Endothelial cell (in vitro differentiated cells): ENCODE data around the gene AMER1. TPM values are rescaled to one million over a fixed set of nuclear protein-coding genes. Genes with fewer than 3 reads are reported as not detected.

Source experiments
- DNase-seq: peaks from one replicate; pipeline ENCODE4 v3.0.0; 2021; ENCODE audit warnings: low spot score
- H3K27ac Mint-ChIP-seq: one replicate; pipeline ENCODE4 v1.8.0; 2021; ENCODE audit warnings: mixed read lengths, inconsistent platforms; ENCODE audit not compliant: unreplicated experiment
- H3K27me3 Mint-ChIP-seq: one replicate; pipeline ENCODE4 v1.8.0; 2021; ENCODE audit warnings: mild to moderate bottlenecking, moderate library complexity, mixed read lengths, inconsistent platforms; ENCODE audit not compliant: unreplicated experiment
- H3K36me3 Mint-ChIP-seq: one replicate; pipeline ENCODE4 v1.8.0; 2021; ENCODE audit warnings: mild to moderate bottlenecking, low read depth, mixed read lengths, inconsistent platforms; ENCODE audit not compliant: unreplicated experiment
- H3K4me1 Mint-ChIP-seq: one replicate; pipeline ENCODE4 v1.8.0; 2021; ENCODE audit warnings: mild to moderate bottlenecking, mixed read lengths, inconsistent platforms; ENCODE audit not compliant: unreplicated experiment
- H3K4me3 Mint-ChIP-seq: one replicate; pipeline ENCODE4 v1.8.0; 2021; ENCODE audit warnings: mild to moderate bottlenecking, mixed read lengths, inconsistent platforms; ENCODE audit not compliant: unreplicated experiment
- H3K9me3 Mint-ChIP-seq: one replicate; pipeline ENCODE4 v1.8.0; 2021; ENCODE audit warnings: mixed read lengths, inconsistent platforms; ENCODE audit not compliant: unreplicated experiment
- CTCF ChIP-seq: fragments of 200-600 bp; sonication (generic); IDR thresholded peaks from one replicate; pipeline ENCODE4 v1.5.0; 2021; ENCODE audit warnings: antibody characterized with exemption; ENCODE audit not compliant: unreplicated experiment
- total RNA-seq: library from RNA; stranded (reverse); fragmentation: NEBNext Ultra II Directional; extraction: Animal tissue kit (Norgen Biotek cat#: 25700); gene quantifications from one replicate; pipeline ENCODE4 v1.2.1, GENCODE V29; 2021; ENCODE audit not compliant: unreplicated experiment

Gene AMER1
- total RNA-seq, 1 donor from 2014 or later = 3.3 TPM

GRCh38 chrX:64192040-64192439 lies 13.5 kb downstream of the AMER1 start:
- no peak overlapping the region for H3K27ac Mint-ChIP-seq
- TF ChIP-seq CTCF = no peak
- H3K9me3 Mint-ChIP-seq = no peaks in the 10 kb centered on the region
- no peak for DNase-seq
- H3K36me3 Mint-ChIP-seq = peaks cover 8% of the 10 kb centered on the region
- H3K4me1 Mint-ChIP-seq = no peaks in the 10 kb centered on the region
- no peak overlapping the region for H3K4me3 Mint-ChIP-seq
- peaks cover 7% of the 10 kb centered on the region for H3K27me3 Mint-ChIP-seq

GRCh38 chrX:64191281-64192010 lies 14.1 kb downstream of the AMER1 start:
- no peak for DNase-seq
- H3K36me3 Mint-ChIP-seq = peaks cover 8% of the 10 kb centered on the region
- no peak overlapping the region for H3K27ac Mint-ChIP-seq
- H3K9me3 Mint-ChIP-seq = no peaks in the 10 kb centered on the region
- H3K4me1 Mint-ChIP-seq = no peaks in the 10 kb centered on the region
- peaks cover 7% of the 10 kb centered on the region for H3K27me3 Mint-ChIP-seq
- no peak overlapping the region for H3K4me3 Mint-ChIP-seq
- no peak for TF ChIP-seq CTCF

- Mint-ChIP-seq H3K36me3 (peaks cover 8% of the 10 kb centered on the region), H3K27me3 (peaks cover 7% of the 10 kb centered on the region), H3K4me3 (no peak overlapping the region), H3K4me1 (no peaks in the 10 kb centered on the region), H3K27ac (no peak overlapping the region), H3K9me3 (no peaks in the 10 kb centered on the region)
- TF ChIP-seq CTCF = no peak
- DNase-seq = no peak
These were observed 15.3 kb downstream of the AMER1 start for GRCh38 chrX:64190136-64190740.

GRCh38 chrX:64188901-64189300 lies 16.6 kb downstream of the AMER1 start:
- Mint-ChIP-seq H3K27me3 (peaks cover 7% of the 10 kb centered on the region), H3K27ac (no peak overlapping the region), H3K9me3 (no peaks in the 10 kb centered on the region), H3K4me3 (no peak overlapping the region), H3K36me3 (peaks cover 8% of the 10 kb centered on the region), H3K4me1 (no peaks in the 10 kb centered on the region)
- no peak for DNase-seq
- TF ChIP-seq CTCF = no peak

GRCh38 chrX:64187762-64188150 lies 17.8 kb downstream of the AMER1 start:
- Mint-ChIP-seq H3K27me3 (peaks cover 5% of the 10 kb centered on the region), H3K4me1 (no peaks in the 10 kb centered on the region), H3K36me3 (peaks cover 8% of the 10 kb centered on the region), H3K27ac (no peak overlapping the region), H3K9me3 (no peaks in the 10 kb centered on the region), H3K4me3 (no peak overlapping the region)
- DNase-seq = no peak
- no peak for TF ChIP-seq CTCF
